AG08395 (cell line): ENCODE measurements around the gene LRP4.
A peak's percentile ranks its signal among the peaks of the same experiment; 100 is the strongest.
"Not testable (repeated sequence)": the region's sequence is repeated elsewhere in the genome, so short reads cannot be mapped to it uniquely, and the experiment has no call there.

Experiments used
- DNase-seq: peaks from one replicate; pipeline ENCODE4 v3.0.0; 2012; ENCODE audit warnings: mixed read lengths, low spot score

LRP4 gene

DNA sequence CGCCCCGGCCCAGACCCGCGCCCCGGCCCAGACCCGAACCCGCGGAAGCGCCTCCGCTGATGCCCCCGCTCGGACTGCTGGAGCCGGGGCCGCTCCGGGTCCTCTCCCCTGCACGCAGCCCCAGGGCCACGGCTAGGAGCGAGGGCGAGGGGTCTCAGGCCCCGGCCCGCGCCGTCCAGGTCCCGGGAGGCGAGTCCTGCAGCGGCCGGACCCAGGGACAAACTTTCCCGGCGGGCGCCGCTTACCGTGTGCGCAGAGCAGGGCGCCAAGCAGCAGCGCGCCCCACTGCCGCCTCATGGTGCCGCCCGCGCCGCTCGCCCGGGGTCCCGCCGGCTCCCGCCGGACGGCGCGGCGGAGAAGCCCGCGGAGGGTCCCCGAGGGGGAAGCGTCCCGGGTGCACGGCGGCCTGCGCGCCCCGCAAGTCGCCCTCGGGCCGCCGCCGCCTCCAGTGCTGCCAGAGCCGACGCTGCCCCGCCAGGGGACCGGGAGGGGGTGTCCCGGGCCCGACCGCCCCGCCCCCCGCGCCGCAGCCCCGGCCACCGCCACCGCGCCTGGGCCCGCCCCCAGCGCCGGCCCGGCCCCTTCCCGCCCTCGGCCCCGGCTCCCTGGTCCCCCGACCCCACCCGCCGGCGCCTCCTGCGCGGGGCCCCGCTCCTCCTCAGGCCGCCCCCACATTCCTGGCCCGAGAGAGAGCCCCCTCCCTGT, at the start of gene LRP4:
TSS of gene LRP4 (minus strand) at position 468 of the 705 bp plus-strand sequence. CDS start at position 297, 171 bp downstream.
- no peak for DNase-seq

- no peak for DNase-seq
Observed at GRCh38 chr11:46967962-46968361, 49.6 kb upstream of the LRP4 start.

DNA sequence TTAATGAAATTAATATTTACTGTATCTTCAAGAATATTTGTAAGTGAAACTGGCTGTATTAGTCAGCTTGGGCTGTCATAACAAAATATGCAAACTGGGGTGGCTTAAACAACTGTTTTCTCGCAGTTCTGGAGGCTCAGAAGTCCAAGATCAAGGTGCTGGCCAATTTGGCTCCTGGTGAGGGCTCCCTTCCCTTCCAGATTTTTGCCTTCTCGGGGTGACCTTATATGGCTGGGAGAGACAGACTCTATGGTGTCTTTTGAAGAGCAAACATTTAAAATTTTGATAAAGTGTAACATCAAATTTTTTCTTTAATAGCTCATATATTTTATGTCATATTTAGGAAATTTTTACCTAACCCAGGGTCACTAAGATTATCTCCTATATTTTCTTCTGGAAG, 48.4 kb upstream of the LRP4 start:
- no peak for DNase-seq

DNA sequence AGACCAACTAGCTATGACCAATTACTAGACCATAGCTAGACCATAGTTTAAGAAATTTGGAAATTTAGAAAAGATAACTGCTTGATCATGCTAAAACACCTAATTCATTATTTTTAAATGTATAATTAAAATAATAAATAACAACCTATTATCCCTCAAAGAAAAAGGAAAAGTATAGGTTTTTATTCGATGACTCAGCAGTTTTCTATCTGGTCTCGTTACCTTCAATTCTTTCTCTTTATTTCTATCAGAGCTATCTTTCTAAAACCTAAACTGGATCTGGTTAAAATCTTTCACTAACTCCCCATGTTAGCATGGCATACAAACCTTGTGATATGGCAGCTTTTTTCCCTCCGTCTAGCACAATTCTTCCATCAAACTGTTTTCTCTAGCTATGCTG, 45.5 kb upstream of the LRP4 start:
- no peak for DNase-seq

DNA sequence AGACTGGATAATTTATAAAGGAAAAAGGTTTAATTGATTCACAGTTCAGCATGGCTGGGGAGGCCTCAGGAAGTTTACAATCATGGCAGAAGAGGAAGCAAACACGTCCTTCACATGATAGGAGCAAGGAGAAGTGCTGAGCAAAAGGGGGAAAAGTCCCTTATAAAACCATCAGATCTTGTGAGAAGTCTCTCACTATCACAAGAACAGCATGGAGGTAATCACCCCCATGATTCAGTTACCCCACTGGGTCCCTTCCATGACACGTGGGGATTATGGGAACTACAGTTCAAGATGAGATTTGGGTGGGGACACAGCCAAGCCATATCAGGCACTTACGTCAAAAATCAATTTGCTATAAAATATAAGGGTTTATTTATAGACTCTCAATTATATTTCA, 43.5 kb upstream of the LRP4 start:
- not testable (repeated sequence) for DNase-seq

- DNase-seq: no peak
Observed at GRCh38 chr11:46961041-46961440, 42.7 kb upstream of the LRP4 start.

- no peak for DNase-seq
Observed at GRCh38 chr11:46958777-46959176, 40.4 kb upstream of the LRP4 start.

GRCh38 chr11:46953093-46953492, 34.7 kb upstream of the LRP4 start:
- no peak for DNase-seq

- DNase-seq: no peak
Observed at GRCh38 chr11:46952553-46952952, 34.2 kb upstream of the LRP4 start.

- no peak for DNase-seq
Observed at GRCh38 chr11:46951864-46952263, 33.5 kb upstream of the LRP4 start.

GRCh38 chr11:46949297-46949696, 30.9 kb upstream of the LRP4 start:
- no peak for DNase-seq

DNA sequence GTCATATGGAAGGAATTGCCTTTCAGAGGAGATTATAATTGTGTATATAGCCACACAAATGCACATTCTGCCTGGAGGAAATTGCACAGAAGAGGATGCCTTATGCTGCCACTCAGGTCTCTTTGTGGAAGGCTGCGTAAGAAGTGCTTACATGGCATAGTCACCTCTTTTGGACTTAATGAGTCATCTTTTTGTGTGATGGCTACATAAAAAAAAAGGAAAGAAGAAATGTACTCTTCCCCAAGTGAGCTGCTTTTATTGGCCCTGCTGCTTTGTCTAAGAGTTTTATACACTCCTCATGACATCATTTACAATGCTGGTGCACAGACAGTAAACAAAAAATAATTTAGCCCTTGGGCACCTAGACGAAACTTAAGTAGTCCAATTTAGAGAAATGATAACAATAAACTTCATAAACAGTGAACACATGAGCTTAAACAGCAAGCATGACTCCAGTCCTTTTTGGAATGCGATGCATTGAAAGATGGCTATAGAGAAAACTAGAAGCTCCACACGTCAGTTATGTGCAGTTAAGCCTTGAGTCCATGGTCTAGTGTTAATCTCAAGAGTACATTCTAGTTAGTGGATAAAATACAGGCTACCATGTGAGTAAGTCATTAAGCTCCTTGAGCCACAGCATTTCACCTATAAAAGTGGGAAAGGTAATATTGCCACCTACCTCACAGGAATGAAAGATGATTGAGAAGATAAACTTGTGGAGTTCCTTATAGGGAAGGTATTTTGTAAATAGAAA, 30.2 kb upstream of the LRP4 start:
- DNase-seq: peak; percentile 72

GRCh38 chr11:46947399-46948077, 29.2 kb upstream of the LRP4 start:
- no peak for DNase-seq

DNA sequence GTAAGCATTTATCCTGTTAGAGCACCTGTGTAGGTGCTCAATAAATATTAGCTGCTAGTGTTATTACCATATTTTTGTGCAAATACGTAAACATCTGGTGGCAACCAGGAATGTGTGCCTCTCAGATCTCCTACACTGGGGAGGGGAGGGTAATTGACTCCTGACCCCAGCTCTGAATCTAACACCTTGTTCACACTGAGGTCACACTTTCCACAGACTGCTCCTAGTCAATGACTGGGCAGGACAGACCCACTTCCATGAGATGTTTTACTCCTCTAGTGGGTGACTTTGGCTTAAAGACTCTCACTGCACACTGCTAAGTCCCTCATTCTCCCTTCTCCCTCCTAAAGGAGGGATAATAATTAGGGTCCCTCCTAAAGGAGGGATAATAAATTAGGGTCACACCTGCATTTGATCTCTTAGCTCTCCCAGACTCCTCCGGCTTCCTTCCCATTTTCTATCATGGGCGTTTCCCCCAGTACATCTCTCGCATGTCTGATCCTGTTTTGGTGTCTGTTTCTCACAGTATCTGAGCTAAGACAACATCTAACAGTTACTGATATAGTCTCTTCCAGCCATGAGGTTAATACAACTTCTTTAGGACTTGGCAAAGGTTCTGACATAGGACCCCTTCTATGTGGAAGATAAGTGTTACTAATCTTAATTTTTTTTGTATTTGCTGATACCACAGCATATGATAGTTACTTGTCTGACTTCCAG, 26.2 kb upstream of the LRP4 start:
- DNase-seq: no peak

GRCh38 chr11:46942172-46942571, 23.8 kb upstream of the LRP4 start:
- DNase-seq: no peak

DNA sequence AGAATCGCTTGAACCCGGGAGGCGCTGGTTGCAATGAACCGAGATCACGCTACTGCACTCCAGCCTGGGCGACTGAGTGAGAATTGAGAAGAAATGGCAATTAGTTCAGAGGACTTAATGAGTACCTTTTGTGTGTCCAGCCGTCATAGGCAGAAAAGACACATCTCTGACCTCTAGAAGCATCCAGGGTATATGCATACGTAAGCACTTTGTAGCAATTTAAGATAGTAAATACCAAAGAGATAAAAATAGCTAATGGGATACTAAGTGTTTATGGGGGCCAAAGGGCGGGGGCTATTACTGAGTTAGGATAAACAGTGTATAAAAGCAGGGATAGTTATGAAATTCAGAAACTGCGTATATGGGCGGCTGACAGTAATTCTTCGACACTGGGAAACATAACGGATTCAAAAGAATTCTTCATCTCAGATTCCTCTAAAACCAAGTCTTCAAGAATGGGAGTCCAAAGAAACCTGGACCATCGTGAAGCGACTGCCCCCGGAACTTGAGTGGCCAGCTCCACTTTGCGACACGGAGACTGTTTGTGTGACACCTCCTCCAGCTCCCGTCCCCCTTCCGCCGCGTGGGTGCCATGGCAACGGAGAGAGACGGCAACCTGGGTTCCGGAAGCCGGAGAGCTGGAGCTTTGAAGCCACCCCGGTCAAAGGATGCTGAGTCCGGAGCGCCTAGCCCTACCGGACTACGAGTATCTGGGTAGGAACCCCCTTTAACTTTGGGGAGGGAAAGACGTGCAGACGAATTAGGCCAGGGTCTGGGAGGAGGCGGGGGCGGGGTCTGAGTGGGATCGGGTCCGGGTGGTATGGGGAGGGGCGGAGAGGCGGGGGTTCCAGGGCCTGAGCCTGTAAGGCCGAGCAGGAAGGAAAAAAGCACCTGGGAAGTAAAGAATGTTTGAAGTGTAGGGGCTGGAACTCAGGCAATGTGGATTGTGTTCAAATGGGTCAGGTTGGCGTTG, 18.1 kb upstream of the LRP4 start, which contains the start of gene CSTPP1:
TSS of gene CSTPP1 (plus strand) at position 624 of the 973 bp plus-strand sequence. CDS start at position 669, 45 bp downstream.
- peak; percentile 98 for DNase-seq

- no peak for DNase-seq
Observed at GRCh38 chr11:46930089-46930488, 11.7 kb upstream of the LRP4 start.

GRCh38 chr11:46928701-46929100, 10.4 kb upstream of the LRP4 start:
- DNase-seq: not testable (repeated sequence)

GRCh38 chr11:46927928-46928327, 9.6 kb upstream of the LRP4 start:
- DNase-seq: not testable (repeated sequence)

DNA sequence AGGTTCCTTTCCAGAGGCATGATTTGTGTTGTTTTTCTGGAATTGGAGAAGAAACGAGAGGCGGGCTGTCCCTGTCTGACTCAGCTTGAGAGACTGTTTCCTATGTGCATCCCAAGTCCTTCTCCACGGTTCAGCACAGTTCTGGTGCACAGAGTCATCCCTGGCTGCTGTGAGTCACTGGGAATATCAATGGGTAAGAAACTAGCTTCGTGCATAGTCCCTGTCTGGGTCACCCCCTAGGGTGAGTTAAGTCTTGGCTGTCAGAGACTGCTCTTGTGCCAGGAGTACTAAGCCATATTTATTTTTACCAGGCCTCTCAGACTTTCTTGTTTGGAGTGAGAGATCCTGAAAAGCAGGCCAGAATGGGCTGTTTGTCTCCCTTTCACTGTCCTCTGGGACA, 2.4 kb upstream of the LRP4 start:
- peak; percentile 98 for DNase-seq
